K562 (cell line): Measurements from ENCODE around the gene CCDC141. TPM values are rescaled to one million over a fixed set of nuclear protein-coding genes. Genes with fewer than 3 reads are reported as not detected.

ENCODE experiments used
- polyA plus RNA-seq, 8 experiments: library from polyadenylated mRNA; depleted of rRNA in 4 of 8; stranded (reverse) in 5 of 8; unstranded in 3 of 8; fragments of >200 nt; fragmentation: Nextera tagmentation in 2 of 8; fragmentation: Illumina TruSeq in 1 of 8; extraction: Ambion mirVana in 2 of 8; extraction: Trizol in 1 of 8; gene quantifications; 2 replicates each; pipeline versions ENCODE4 v1.2.1 to v1.2.3, GENCODE V29; 2011 to 2014; ENCODE audit warnings: inconsistent platforms in 1 of 8, missing spikeins in 1 of 8
- total RNA-seq, 7 experiments: library from RNA; depleted of rRNA in 6 of 7; stranded (reverse); fragments of >200 nt in 6 of 7; fragmentation: Illumina TruSeq in 2 of 7; extraction: Trizol in 2 of 7; gene quantifications; 2 replicates each; pipeline versions ENCODE4 v1.2.1 to v1.2.3, GENCODE V29; 2011 to 2021; ENCODE audit warnings: low replicate concordance in 1 of 7

The CCDC141 gene
- total and polyA plus RNA-seq, 9 of the 15 experiments (the other 6 are each of a cell fraction or from before 2014, with no cell fraction given), result 0.09 TPM; not detected in 8

Other genes starting within 250 kb of the CCDC141 start
- gene TTN, start 242.7 kb downstream of the CCDC141 start, total RNA-seq (2014; rRNA removed), result under 0.01 TPM in 1 of 2 replicates, not detected in the other
- gene TTN, start 242.7 kb downstream of the CCDC141 start, total RNA-seq (2014; rRNA removed; fragmentation: Illumina TruSeq; extraction: Trizol), result under 0.01 TPM in 2 replicates
- under 0.01 and 0.07 TPM in 2 replicates for gene TTN, start 242.7 kb downstream of the CCDC141 start, total RNA-seq (2015; rRNA removed; fragmentation: Illumina TruSeq; extraction: Trizol)
- 0.07 and 0.20 TPM in 2 replicates for gene TTN, start 242.7 kb downstream of the CCDC141 start, total RNA-seq (2021)
- 0.01 TPM in 1 of 2 replicates, not detected in the other for gene TTN, start 242.7 kb downstream of the CCDC141 start, polyA plus RNA-seq (2011; rRNA removed)
- gene TTN, start 242.7 kb downstream of the CCDC141 start, polyA plus RNA-seq (2014; fragmentation: Illumina TruSeq; extraction: Trizol), result not detected in 2 replicates
- under 1 TPM; 0.11 TPM for gene TTN, start 242.7 kb downstream of the CCDC141 start, polyA plus RNA-seq (2014; fragmentation: Nextera tagmentation; extraction: Ambion mirVana)
- gene TTN, start 242.7 kb downstream of the CCDC141 start, polyA plus RNA-seq (2014; rRNA removed), result under 0.01 TPM in 1 of 2 replicates, not detected in the other
- 0.86 and 1.3 TPM in 2 replicates for gene SESTD1, start 214.7 kb upstream of the CCDC141 start, total RNA-seq (2014; rRNA removed)
- gene SESTD1, start 214.7 kb upstream of the CCDC141 start, total RNA-seq (2014; rRNA removed; fragmentation: Illumina TruSeq; extraction: Trizol), result 2.6 and 3.1 TPM in 2 replicates
- 1.1 and 1.3 TPM in 2 replicates for gene SESTD1, start 214.7 kb upstream of the CCDC141 start, total RNA-seq (2015; rRNA removed; fragmentation: Illumina TruSeq; extraction: Trizol)
- gene SESTD1, start 214.7 kb upstream of the CCDC141 start, total RNA-seq (2021), result 3.1 and 3.9 TPM in 2 replicates
- gene SESTD1, start 214.7 kb upstream of the CCDC141 start, polyA plus RNA-seq (2011; rRNA removed), result 2.1 and 5.6 TPM in 2 replicates
- gene SESTD1, start 214.7 kb upstream of the CCDC141 start, polyA plus RNA-seq (2014; fragmentation: Illumina TruSeq; extraction: Trizol), result 2.4 and 2.6 TPM in 2 replicates
- gene SESTD1, start 214.7 kb upstream of the CCDC141 start, polyA plus RNA-seq (2014; fragmentation: Nextera tagmentation; extraction: Ambion mirVana), result under 1 TPM; 0.32 to 0.87 TPM
- 1.4 and 2.1 TPM in 2 replicates for gene SESTD1, start 214.7 kb upstream of the CCDC141 start, polyA plus RNA-seq (2014; rRNA removed)